Neural crest cell (in vitro differentiated cells): ENCODE measurements around the gene DENND1A. TPM values are rescaled to one million over a fixed set of nuclear protein-coding genes. Genes with fewer than 3 reads are reported as not detected.

Experiments
- DNase-seq: peaks from one replicate; pipeline ENCODE4 v3.0.0; 2021; ENCODE audit warnings: low read depth, mixed read lengths, low spot score
- H3K27ac Mint-ChIP-seq: one replicate; pipeline ENCODE4 v1.8.0; 2021; ENCODE audit warnings: mild to moderate bottlenecking, mixed read lengths; ENCODE audit not compliant: unreplicated experiment
- H3K27me3 Mint-ChIP-seq: 2 replicates; pipeline ENCODE4 v1.8.0; 2021; ENCODE audit warnings: low read depth, mild to moderate bottlenecking, mixed read lengths
- H3K36me3 Mint-ChIP-seq: 2 replicates; pipeline ENCODE4 v1.8.0; 2021; ENCODE audit warnings: low read depth, mild to moderate bottlenecking, mixed read lengths
- H3K4me1 Mint-ChIP-seq: 2 replicates; pipeline ENCODE4 v1.8.0; 2021; ENCODE audit warnings: mixed read lengths
- H3K4me3 Mint-ChIP-seq: one replicate; pipeline ENCODE4 v1.8.0; 2021; ENCODE audit warnings: mild to moderate bottlenecking, mixed read lengths
- H3K9me3 Mint-ChIP-seq: 2 replicates; pipeline ENCODE4 v1.8.0; 2021; ENCODE audit warnings: mixed read lengths
- total RNA-seq: library from RNA; stranded (reverse); gene quantifications from 2 replicates; pipeline ENCODE4 v1.2.1, GENCODE V29; 2021
- TF ChIP-seq, protein P1 (sequence below): fragments of 200-600 bp; sonication (generic); conservative IDR thresholded peaks from 2 replicates; pipeline ENCODE4 v1.5.0; 2021; ENCODE audit warnings: antibody characterized with exemption, mild to moderate bottlenecking

Gene DENND1A
- total RNA-seq, 1 donor from 2014 or later: 17.8 TPM

DNA sequence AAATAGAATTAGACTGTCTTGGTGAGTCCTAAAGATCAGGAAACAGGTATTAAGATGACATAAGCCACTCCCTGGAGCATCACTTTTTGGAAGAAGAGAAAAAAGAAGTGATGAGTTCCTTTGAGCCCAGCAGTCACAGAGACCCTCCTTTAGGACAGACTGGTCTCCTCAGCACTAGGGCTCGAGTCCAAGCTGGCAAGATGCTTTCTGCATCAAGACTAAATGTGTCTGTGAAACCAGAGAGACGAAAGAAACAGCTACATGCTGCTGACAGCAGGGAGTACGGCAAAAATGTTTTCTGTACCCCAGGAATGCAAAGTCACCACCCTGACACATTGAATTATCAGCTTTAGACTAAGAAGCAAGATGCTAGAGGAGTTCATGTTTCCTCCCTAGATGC, 389.5 kb downstream of the DENND1A start:
- TF ChIP-seq, protein P1, sequence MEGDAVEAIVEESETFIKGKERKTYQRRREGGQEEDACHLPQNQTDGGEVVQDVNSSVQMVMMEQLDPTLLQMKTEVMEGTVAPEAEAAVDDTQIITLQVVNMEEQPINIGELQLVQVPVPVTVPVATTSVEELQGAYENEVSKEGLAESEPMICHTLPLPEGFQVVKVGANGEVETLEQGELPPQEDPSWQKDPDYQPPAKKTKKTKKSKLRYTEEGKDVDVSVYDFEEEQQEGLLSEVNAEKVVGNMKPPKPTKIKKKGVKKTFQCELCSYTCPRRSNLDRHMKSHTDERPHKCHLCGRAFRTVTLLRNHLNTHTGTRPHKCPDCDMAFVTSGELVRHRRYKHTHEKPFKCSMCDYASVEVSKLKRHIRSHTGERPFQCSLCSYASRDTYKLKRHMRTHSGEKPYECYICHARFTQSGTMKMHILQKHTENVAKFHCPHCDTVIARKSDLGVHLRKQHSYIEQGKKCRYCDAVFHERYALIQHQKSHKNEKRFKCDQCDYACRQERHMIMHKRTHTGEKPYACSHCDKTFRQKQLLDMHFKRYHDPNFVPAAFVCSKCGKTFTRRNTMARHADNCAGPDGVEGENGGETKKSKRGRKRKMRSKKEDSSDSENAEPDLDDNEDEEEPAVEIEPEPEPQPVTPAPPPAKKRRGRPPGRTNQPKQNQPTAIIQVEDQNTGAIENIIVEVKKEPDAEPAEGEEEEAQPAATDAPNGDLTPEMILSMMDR: no peak
- H3K9me3 Mint-ChIP-seq: no peaks in the 10 kb centered on the region
- H3K4me1 Mint-ChIP-seq: peaks cover 6% of the 10 kb centered on the region
- no peak overlapping the region for H3K27ac Mint-ChIP-seq
- DNase-seq: no peak
- H3K4me3 Mint-ChIP-seq: no peak overlapping the region
- no peaks in the 10 kb centered on the region for H3K36me3 Mint-ChIP-seq
- peaks cover 18% of the 10 kb centered on the region for H3K27me3 Mint-ChIP-seq

DNA sequence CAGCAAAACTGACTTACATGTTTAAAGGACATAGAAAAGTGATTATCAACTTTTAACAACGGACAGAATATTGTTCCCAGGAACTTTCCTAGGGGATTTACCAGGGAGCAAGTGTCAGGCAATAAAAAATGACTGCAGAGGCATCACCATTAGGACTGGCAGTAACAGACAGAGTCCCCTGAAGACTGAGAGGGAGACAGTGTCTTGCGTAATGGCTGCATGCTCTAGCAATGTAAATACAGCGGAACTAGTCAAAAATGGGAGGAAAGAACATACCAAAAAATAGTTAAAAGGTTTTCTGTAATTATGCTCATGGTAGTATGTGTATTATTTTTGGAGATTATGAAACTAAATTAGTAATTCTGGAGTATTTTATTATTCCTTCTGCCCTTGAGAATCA, 392.1 kb downstream of the DENND1A start:
- Mint-ChIP-seq H3K27me3 (peaks cover 12% of the 10 kb centered on the region), H3K4me1 (peaks cover 4% of the 10 kb centered on the region)

DNA sequence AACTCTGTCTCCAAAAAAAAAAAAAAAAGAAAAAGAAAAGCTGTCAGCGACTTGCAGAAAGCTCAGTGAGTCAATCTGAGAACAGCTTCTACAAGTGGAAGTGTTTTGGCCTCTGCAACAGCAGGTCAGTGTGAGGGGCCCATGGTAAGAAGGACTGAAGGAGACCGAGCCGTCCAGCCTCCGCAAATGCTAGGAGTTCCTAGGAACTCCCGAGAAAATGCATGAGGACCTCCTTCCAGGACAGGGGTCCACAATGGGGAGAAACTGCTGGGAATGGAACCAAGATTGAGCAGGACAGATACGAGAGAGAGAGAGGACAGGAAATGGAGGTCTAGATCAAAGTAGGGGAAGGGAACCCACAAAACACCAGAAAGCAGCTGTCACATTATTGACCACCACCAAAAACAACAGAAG, 393.5 kb downstream of the DENND1A start:
- H3K36me3 Mint-ChIP-seq: peaks cover 5% of the 10 kb centered on the region
- TF ChIP-seq, protein P1: no peak
- H3K4me3 Mint-ChIP-seq: no peak overlapping the region
- DNase-seq: no peak
- peaks cover 12% of the 10 kb centered on the region for H3K27me3 Mint-ChIP-seq
- no peak overlapping the region for H3K27ac Mint-ChIP-seq
- no peaks in the 10 kb centered on the region for H3K4me1 Mint-ChIP-seq
- peaks cover 6% of the 10 kb centered on the region for H3K9me3 Mint-ChIP-seq

More for the DNA sequence above, 392.1 kb downstream of the DENND1A start:
- DNase-seq: no peak
- Mint-ChIP-seq H3K9me3 (peaks cover 6% of the 10 kb centered on the region), H3K27ac (no peak overlapping the region), H3K4me3 (no peak overlapping the region), H3K36me3 (peaks cover 5% of the 10 kb centered on the region)
- TF ChIP-seq, protein P1: no peak

DNA sequence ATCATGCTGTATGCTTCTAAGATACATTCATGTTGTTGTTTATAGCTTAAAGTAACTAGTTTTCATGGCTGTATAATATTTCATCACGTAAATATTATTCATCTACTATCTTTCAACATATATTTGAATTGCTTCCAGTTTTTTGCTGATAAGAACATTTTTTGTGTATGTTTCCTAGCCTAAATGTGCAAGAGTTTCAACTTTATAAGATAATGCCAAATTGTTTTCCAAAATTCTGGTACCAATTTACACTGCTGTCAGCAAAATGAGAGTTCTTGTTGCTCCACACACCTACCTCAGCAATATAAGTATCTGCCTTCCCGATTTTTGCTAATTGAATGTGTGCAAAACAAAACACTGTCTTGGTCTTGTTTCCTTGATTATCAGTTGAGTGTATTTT, 395.6 kb downstream of the DENND1A start:
- H3K27me3 Mint-ChIP-seq: no peaks in the 10 kb centered on the region
- no peaks in the 10 kb centered on the region for H3K4me1 Mint-ChIP-seq
- peaks cover 11% of the 10 kb centered on the region for H3K9me3 Mint-ChIP-seq
- no peak for DNase-seq
- TF ChIP-seq, protein P1: no peak
- peaks cover 13% of the 10 kb centered on the region for H3K36me3 Mint-ChIP-seq
- no peak overlapping the region for H3K27ac Mint-ChIP-seq
- no peak overlapping the region for H3K4me3 Mint-ChIP-seq

DNA sequence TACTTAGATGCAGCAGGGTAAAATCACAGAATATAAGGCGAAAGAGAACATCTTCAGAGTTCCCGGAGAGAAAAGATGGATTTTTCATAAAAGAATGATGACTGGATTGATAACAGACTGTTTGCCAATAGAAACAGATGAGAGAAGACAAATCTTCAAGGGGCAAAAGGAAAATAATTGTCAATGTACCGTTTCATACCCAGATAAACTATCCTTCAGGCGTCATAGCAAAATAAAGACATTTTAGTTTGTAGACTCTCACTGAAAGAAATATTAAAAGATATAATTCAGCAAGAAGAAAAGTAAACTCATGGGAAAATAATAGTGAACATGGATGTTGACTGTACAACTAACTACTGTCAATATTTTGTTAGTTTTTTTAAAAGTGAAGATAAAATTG, 399.7 kb downstream of the DENND1A start:
- no peak for DNase-seq
- Mint-ChIP-seq H3K36me3 (peaks cover 13% of the 10 kb centered on the region), H3K27me3 (no peaks in the 10 kb centered on the region), H3K27ac (no peak overlapping the region), H3K4me3 (no peak overlapping the region), H3K4me1 (no peaks in the 10 kb centered on the region), H3K9me3 (peaks cover 11% of the 10 kb centered on the region)
- TF ChIP-seq, protein P1: no peak

DNA sequence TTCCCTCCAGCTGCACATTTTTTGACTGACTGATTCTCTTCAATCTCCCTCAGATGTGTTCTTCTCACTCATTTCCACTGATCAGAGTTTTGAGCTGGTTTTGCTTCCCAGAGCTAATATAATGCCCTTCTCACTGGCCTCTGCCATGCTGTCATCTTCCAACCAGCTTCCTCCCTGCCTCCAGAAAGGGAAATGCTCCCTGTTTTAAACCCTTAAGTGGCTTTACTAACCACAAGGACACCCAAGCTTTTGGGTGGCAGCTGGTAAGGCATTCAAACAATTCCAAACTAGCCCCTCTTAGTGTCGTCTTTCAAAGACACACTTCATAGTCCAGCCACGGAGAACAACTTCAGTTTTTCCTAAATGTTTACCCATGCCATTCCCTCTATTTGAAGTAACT, 401.4 kb downstream of the DENND1A start:
- TF ChIP-seq, protein P1: no peak

More for the DNA sequence above, 401.4 kb downstream of the DENND1A start:
- H3K27ac Mint-ChIP-seq: no peak overlapping the region
- H3K4me1 Mint-ChIP-seq: no peaks in the 10 kb centered on the region
- no peaks in the 10 kb centered on the region for H3K27me3 Mint-ChIP-seq
- no peak for DNase-seq
- H3K9me3 Mint-ChIP-seq: peaks cover 5% of the 10 kb centered on the region
- peaks cover 8% of the 10 kb centered on the region for H3K36me3 Mint-ChIP-seq
- no peak overlapping the region for H3K4me3 Mint-ChIP-seq
